Right cardiac atrium (tissue), 5 donors: ENCODE data around the gene GALNTL6. TPM values are rescaled to one million over a fixed set of nuclear protein-coding genes. Genes with fewer than 3 reads are reported as not detected.

Experiments used
- ATAC-seq, 2 donors: fragments of 200-7000 bp; cut with Tn5 transposase; one replicate each; pipeline versions ENCODE4 v1.8.0 to v1.9.1; 2020; ENCODE audit warnings: moderate library complexity in 2 of 2, mild to moderate bottlenecking in 1 of 2
- DNase-seq, 3 donors: peaks; one replicate each; pipeline ENCODE4 v3.0.0-alpha.2; 2020
- H3K27ac ChIP-seq: one replicate; pipeline ENCODE4 v1.5.1; 2013; ENCODE audit warnings: mild to moderate bottlenecking, low read length, control low read depth, moderate library complexity
- H3K27me3 ChIP-seq: one replicate; pipeline ENCODE4 v1.6.1; 2013; ENCODE audit not compliant: control insufficient read depth, insufficient read depth
- H3K4me1 ChIP-seq: one replicate; pipeline ENCODE4 v1.6.1; 2013; ENCODE audit warnings: low read length; ENCODE audit not compliant: control insufficient read depth, insufficient read depth
- H3K4me3 ChIP-seq: one replicate; pipeline ENCODE4 v1.5.1; 2013; ENCODE audit warnings: low read length, control low read depth
- H3K9me3 ChIP-seq: one replicate; pipeline ENCODE4 v1.6.1; 2013; ENCODE audit warnings: low read length; ENCODE audit not compliant: control insufficient read depth
- whole genome bisulfite sequencing: extraction: QIAGEN DNeasy Blood & Tissue Kit; methylation state at CpG from one replicate; pipeline ENCODE4 v1.1.7; 2013; 5-methylcytosine and 5-hydroxymethylcytosine counted together
- intact Hi-C, 4 donors: fragments of 100-400 bp; cut with DNase I; formaldehyde crosslinking; loops; one replicate each; pipeline versions ENCODE4 v1.11.0 to v1.14.0; 2022 to 2023
- polyA plus RNA-seq: library from polyadenylated mRNA; stranded (reverse); fragments of 200-250 nt; gene quantifications from one replicate; pipeline ENCODE4 v1.2.3, GENCODE V29; 2013
- total RNA-seq, 4 donors: library from RNA; stranded (reverse); fragmentation: NEBNext Ultra II Directional; extraction: Animal tissue kit (Norgen Biotek cat#: 25700); gene quantifications; one replicate each; pipeline ENCODE4 v1.2.1, GENCODE V29; 2021
- donor health status: healthy with polysubstance abuse.
- donor health status: DM: no; HTN: yes; CAD: no.
- donor health status: DM: no; HTN: no; CAD: no.
- donor health status: DM: no; HTN: yes; CAD: no; lungs with severe emphysema.
- donor health status: DM: yes; HTN: yes; CAD: no.

GALNTL6 gene
- total and polyA plus RNA-seq, 5 donors = not detected

DNA sequence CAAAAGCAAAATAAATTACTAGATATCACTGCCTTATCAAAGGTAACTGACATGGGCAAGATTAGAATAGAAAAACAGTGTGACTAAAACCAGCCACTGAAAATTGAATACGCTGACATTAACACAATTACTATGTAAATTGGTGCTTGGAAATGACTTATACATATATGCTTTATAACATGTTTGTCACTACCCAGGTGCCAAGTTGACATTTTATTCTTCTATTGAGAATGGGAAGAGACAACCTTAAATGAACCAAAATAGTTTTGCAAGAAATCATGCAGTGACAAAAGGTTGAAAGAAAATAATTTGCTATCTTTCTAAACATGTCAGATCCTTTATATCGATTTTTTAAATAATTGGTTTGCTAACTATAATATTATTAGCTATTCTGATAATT, 510.1 kb downstream of the GALNTL6 start:
- Histone ChIP-seq H3K4me3 (no peak overlapping the region), H3K9me3 (no peaks in the 10 kb centered on the region), H3K27me3 (no peaks in the 10 kb centered on the region), H3K4me1 (no peaks in the 10 kb centered on the region), H3K27ac (no peak overlapping the region)
- 60% methylated on average over 2 of the region's 2 CpGs for WGBS
- DNase-seq (no peak), ATAC-seq (no peak)
- intact Hi-C loops = no loop called here

- Histone ChIP-seq H3K9me3 (no peaks in the 10 kb centered on the region), H3K4me3 (no peak overlapping the region)
Observed at GRCh38 chr4:172344308-172344938, 531.2 kb downstream of the GALNTL6 start.

DNA sequence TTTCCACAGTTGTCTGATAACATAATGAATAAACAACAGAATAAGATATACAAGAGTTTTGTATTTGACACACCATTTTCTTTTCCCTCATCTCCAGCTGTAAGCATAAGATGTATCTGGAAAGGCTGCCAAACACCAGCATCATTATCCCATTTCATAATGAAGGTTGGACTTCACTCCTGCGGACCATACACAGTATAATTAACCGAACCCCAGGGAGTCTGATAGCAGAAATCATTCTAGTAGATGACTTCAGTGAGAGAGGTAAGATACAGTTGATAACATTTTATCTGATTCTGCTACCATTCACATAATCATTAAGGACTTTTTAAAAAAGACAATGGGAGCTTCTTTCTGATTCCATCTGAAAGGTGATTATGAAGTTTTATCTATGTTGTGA, 535.2 kb downstream of the GALNTL6 start:
- ATAC-seq (no peak), DNase-seq (no peak)
- Histone ChIP-seq H3K4me1 (no peaks in the 10 kb centered on the region), H3K27me3 (no peaks in the 10 kb centered on the region), H3K9me3 (no peaks in the 10 kb centered on the region), H3K27ac (no peak overlapping the region), H3K4me3 (no peak overlapping the region)
- intact Hi-C loops = no loop called here
- 72% methylated on average over 2 of the region's 2 CpGs for WGBS

More at GRCh38 chr4:172344308-172344938, 531.2 kb downstream of the GALNTL6 start:
- intact Hi-C loops = no loop called here
- ATAC-seq = no peak
- 53% methylated on average over 5 of the region's 5 CpGs for WGBS
- H3K27ac ChIP-seq = no peak overlapping the region
- no peaks in the 10 kb centered on the region for H3K27me3 ChIP-seq
- DNase-seq = no peak
- no peaks in the 10 kb centered on the region for H3K4me1 ChIP-seq

- no peak overlapping the region for H3K4me3 ChIP-seq
- intact Hi-C loops = no loop called here
- ATAC-seq = no peak
- no peak for DNase-seq
- H3K27ac ChIP-seq = no peak overlapping the region
- no peaks in the 10 kb centered on the region for H3K9me3 ChIP-seq
- WGBS = 34% methylated on average over 3 of the region's 3 CpGs
- no peaks in the 10 kb centered on the region for H3K27me3 ChIP-seq
- H3K4me1 ChIP-seq = no peaks in the 10 kb centered on the region
Observed at GRCh38 chr4:172352356-172352755, 539.2 kb downstream of the GALNTL6 start.

GRCh38 chr4:172356016-172356415, 542.8 kb downstream of the GALNTL6 start:
- Histone ChIP-seq H3K9me3 (no peaks in the 10 kb centered on the region), H3K4me1 (no peaks in the 10 kb centered on the region), H3K27me3 (no peaks in the 10 kb centered on the region), H3K4me3 (no peak overlapping the region), H3K27ac (no peak overlapping the region)
- intact Hi-C loops = no loop called here
- WGBS = 35% methylated on average over 1 of the region's 1 CpG
- ATAC-seq (no peak), DNase-seq (no peak)

DNA sequence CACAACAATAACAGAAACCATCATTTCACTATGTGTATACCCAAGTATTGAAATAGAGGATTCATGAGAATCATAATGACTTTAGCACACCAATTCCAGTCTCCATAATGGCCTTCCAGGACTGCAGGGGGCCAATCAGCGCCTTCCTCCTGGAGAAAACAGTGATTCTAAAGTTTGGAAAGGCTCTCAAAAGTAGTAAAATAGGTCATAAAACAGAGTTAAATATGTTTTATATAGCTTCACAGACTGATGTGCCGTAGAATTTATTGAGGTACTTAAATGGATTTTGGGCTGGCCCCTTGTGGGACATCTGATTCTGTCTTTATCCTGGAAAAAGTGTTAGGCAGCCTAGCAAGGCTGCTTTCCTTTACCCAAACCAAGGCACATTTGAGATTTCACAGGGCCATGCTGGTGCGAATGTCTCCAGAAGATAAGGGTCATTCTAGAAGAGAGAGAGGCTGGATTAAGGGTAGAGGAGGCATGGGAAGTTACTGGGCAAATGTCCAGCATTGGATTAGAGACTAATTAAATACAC, 543.9 kb downstream of the GALNTL6 start:
- no peak overlapping the region for H3K27ac ChIP-seq

GRCh38 chr4:172362569-172362968, 549.4 kb downstream of the GALNTL6 start:
- Histone ChIP-seq H3K4me3 (no peak overlapping the region), H3K27me3 (no peaks in the 10 kb centered on the region), H3K9me3 (no peaks in the 10 kb centered on the region), H3K4me1 (no peaks in the 10 kb centered on the region), H3K27ac (no peak overlapping the region)
- DNase-seq = no peak
- intact Hi-C loops = no loop called here
- ATAC-seq = no peak
- 73% methylated on average over 1 of the region's 1 CpG for WGBS

More for the DNA sequence above, 543.9 kb downstream of the GALNTL6 start:
- WGBS = 66% methylated on average over 3 of the region's 3 CpGs
- Histone ChIP-seq H3K27me3 (no peaks in the 10 kb centered on the region), H3K4me1 (no peaks in the 10 kb centered on the region), H3K9me3 (no peaks in the 10 kb centered on the region), H3K4me3 (no peak overlapping the region)
- no peak for DNase-seq
- no peak for ATAC-seq
- intact Hi-C loops = no loop called here

GRCh38 chr4:172369471-172369959, 556.3 kb downstream of the GALNTL6 start:
- Histone ChIP-seq H3K4me3 (no peak overlapping the region), H3K27ac (no peak overlapping the region), H3K4me1 (no peaks in the 10 kb centered on the region), H3K27me3 (no peaks in the 10 kb centered on the region), H3K9me3 (no peaks in the 10 kb centered on the region)
- 88% methylated on average over 25 of the region's 25 CpGs for WGBS
- ATAC-seq (no peak), DNase-seq (peak in 2 of 3 donors; percentile 42 to 45)
- intact Hi-C loops = no loop called here

GRCh38 chr4:172377486-172378140, 564.4 kb downstream of the GALNTL6 start:
- Histone ChIP-seq H3K9me3 (no peaks in the 10 kb centered on the region), H3K27ac (no peak overlapping the region), H3K4me1 (no peaks in the 10 kb centered on the region), H3K27me3 (no peaks in the 10 kb centered on the region), H3K4me3 (no peak overlapping the region)
- DNase-seq (peak in 1 of 3 donors; percentile 28), ATAC-seq (no peak)
- intact Hi-C loops = no loop called here
- WGBS = 93% methylated on average over 27 of the region's 27 CpGs

DNA sequence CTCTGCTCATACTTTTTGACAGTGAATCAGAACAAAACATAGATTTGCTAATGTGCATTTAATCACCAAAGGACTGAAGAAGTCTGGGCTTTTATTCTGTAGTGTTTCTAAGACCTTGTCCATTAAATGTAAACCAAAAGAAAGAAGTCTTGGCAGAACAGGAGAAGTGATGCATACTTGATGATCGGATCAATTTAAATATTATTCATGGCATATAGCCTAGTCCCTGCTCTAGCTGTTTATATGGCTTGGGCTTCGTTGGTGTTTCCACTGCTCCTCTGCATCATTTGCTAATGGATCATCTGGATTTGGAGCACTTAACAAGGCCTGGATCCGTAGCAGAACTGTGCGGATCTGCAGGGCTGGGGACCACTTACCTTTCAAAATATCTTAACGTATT, 566.6 kb downstream of the GALNTL6 start:
- ATAC-seq (no peak), DNase-seq (no peak)
- H3K27me3 ChIP-seq = no peaks in the 10 kb centered on the region
- no peak overlapping the region for H3K4me3 ChIP-seq
- H3K4me1 ChIP-seq = no peaks in the 10 kb centered on the region
- H3K27ac ChIP-seq = no peak overlapping the region
- WGBS = 74% methylated on average over 5 of the region's 5 CpGs
- no peaks in the 10 kb centered on the region for H3K9me3 ChIP-seq
- intact Hi-C loops = no loop called here

- H3K9me3 ChIP-seq = no peaks in the 10 kb centered on the region
- H3K27ac ChIP-seq = no peak overlapping the region
- intact Hi-C loops = no loop called here
- H3K4me3 ChIP-seq = no peak overlapping the region
- ATAC-seq (no peak), DNase-seq (no peak)
- 73% methylated on average over 1 of the region's 1 CpG for WGBS
- no peaks in the 10 kb centered on the region for H3K27me3 ChIP-seq
- H3K4me1 ChIP-seq = no peaks in the 10 kb centered on the region
Observed at GRCh38 chr4:172390331-172390730, 577.1 kb downstream of the GALNTL6 start.
